Measurements from ENCODE around the gene TAF1C. TPM values are rescaled to one million over a fixed set of nuclear protein-coding genes. Genes with fewer than 3 reads are reported as not detected.

Gene TAF1C
- total RNA-seq, 4 donors from 2014 or later, result 23.9 to 43.7 (median 32.1) TPM

DNA sequence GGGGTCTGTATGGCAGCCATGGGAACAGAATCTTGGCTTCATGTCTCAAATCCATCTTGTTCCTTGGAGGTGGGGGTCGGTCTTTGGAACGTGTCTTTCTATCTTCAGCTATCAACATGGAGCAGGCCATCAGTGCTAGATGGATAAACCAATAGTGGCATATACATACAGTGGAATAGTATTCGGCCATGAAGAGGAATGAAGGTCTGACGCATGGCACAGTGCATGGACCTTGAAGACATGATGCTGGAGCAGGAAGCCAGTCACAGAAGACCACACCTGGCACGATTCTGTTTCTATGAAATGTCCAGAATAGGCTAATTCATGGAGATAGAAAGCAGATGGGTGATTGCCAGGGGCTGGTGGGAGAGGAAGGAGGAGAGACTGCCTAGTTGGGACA lies 45.2 kb upstream of the TAF1C start:
- WGBS, 2 donors, result 86 to 87% methylated on average over 5 of the region's 5 CpGs
- intact Hi-C loops (cut with DNase I), result no loop called here
- Histone ChIP-seq H3K27me3 (no peaks in the 10 kb centered on the region), H3K36me3 (no peaks in the 10 kb centered on the region), H3K4me1 (peaks cover 5 to 14% (median 5%) of the 10 kb centered on the region in 3 donors), H3K27ac (no peak overlapping the region), H3K4me3 (no peak overlapping the region), H3K9me3 (no peaks in the 10 kb centered on the region)
- DNase-seq, result no peak
- TF ChIP-seq, protein P1, sequence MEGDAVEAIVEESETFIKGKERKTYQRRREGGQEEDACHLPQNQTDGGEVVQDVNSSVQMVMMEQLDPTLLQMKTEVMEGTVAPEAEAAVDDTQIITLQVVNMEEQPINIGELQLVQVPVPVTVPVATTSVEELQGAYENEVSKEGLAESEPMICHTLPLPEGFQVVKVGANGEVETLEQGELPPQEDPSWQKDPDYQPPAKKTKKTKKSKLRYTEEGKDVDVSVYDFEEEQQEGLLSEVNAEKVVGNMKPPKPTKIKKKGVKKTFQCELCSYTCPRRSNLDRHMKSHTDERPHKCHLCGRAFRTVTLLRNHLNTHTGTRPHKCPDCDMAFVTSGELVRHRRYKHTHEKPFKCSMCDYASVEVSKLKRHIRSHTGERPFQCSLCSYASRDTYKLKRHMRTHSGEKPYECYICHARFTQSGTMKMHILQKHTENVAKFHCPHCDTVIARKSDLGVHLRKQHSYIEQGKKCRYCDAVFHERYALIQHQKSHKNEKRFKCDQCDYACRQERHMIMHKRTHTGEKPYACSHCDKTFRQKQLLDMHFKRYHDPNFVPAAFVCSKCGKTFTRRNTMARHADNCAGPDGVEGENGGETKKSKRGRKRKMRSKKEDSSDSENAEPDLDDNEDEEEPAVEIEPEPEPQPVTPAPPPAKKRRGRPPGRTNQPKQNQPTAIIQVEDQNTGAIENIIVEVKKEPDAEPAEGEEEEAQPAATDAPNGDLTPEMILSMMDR (IDR thresholded peaks at IDR 0.05), result no peak
- TF ChIP-seq POLR2A (IDR thresholded peaks at IDR 0.05), result no peak

DNA sequence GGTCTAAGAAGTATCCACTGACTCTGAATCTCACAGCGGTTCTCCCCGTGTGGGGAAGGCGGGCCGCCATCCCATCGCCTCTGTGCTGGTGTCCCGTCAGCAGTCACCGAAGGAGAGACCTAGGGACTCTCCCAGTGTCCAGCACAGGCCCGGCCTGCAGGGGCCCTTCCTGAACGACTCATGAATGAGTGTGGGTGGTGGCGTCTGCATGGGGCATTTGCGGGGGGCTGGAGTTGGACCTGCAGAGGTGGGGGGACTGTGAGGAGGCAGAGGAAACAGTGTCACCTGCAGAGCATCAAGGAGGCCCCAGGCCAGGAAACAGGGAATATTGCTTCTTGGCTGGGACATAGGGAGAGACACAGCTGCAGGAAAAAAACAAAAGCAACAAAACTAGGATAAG lies 42.6 kb upstream of the TAF1C start:
- Histone ChIP-seq H3K4me1 (peaks cover 5 to 14% (median 5%) of the 10 kb centered on the region in 3 donors), H3K9me3 (no peaks in the 10 kb centered on the region), H3K27ac (no peak overlapping the region), H3K36me3 (no peaks in the 10 kb centered on the region), H3K4me3 (no peak overlapping the region), H3K27me3 (no peaks in the 10 kb centered on the region)
- 83% methylated on average over 1 of the region's 11 CpGs; no CpG with 5 or more reads in 1 of the 2 donors for WGBS, 2 donors
- DNase-seq, result no peak
- TF ChIP-seq, protein P1 (IDR thresholded peaks at IDR 0.05), result no peak
- TF ChIP-seq POLR2A (IDR thresholded peaks at IDR 0.05), result no peak
- intact Hi-C loops (cut with DNase I), result no loop called here

DNA sequence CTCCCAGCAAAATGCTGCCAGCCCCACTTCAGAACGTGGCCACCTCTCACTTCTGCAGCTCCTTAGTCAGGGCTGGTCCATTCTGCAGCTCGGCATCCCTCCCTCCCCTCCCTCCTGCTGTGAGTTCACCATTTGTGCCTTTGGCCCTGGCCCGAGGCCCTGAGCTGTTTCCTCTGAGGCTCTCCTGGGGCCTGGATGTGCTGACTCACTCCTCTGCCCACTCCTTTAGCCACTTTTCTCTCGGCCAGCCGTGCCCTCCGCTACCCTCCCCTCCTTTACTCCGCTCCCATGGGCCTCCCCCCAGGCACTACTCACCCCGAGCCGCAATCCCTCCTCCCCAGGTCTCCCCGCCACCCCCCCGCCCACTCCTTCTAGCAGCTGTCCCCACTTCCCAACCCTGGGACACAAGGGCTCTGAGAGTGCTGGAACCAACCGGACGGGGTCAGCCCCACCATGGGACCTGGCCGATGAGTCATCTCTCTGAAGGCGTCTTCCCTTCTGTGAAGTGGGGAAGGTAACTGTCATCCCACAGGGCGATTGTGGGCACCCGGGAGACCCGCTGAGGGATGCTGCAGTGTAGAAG lies 41.5 kb upstream of the TAF1C start:
- 37 to 45% methylated on average over 9 to 10 of the region's 18 CpGs for WGBS, 2 donors
- TF ChIP-seq POLR2A (IDR thresholded peaks at IDR 0.05), result no peak
- TF ChIP-seq, protein P1 (IDR thresholded peaks at IDR 0.05), result no peak
- H3K36me3 ChIP-seq, result no peaks in the 10 kb centered on the region
- peaks cover 5 to 14% (median 5%) of the 10 kb centered on the region in 3 donors for H3K4me1 ChIP-seq
- no peaks in the 10 kb centered on the region for H3K27me3 ChIP-seq
- no peaks in the 10 kb centered on the region for H3K9me3 ChIP-seq
- peak overlapping the region in 2 of 4 donors; percentile 42 to 44 for H3K27ac ChIP-seq
- peak overlapping the region in 1 of 4 donors; percentile 15 for H3K4me3 ChIP-seq
- intact Hi-C loops (cut with DNase I), result no loop called here
- no peak for DNase-seq

DNA sequence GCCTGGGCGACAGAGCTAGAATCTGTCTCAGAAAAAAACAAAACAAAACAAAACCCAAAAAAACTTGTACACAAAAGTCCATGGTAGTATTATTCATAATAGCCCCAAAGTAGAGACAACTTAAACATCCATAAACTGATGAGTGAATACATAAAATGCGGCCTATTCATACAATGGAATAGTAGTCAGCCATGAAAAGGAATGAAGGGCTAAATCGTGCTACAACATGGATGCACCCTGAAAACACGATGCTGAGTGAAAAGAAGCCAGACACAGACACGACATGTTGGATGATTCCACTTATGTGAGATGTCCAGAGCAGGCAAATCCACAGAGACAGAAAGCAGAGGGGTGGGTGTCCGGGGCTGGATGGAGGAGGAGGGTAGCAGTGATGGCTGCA lies 40.7 kb upstream of the TAF1C start:
- 88 to 89% methylated on average over 6 of the region's 6 CpGs for WGBS, 2 donors
- H3K27ac ChIP-seq, result no peak overlapping the region
- H3K4me1 ChIP-seq, result peaks cover 5 to 14% (median 5%) of the 10 kb centered on the region in 3 donors
- no peak for DNase-seq
- no peak for TF ChIP-seq POLR2A (IDR thresholded peaks at IDR 0.05)
- TF ChIP-seq, protein P1 (IDR thresholded peaks at IDR 0.05), result no peak
- no peak overlapping the region for H3K4me3 ChIP-seq
- H3K9me3 ChIP-seq, result no peaks in the 10 kb centered on the region
- no peaks in the 10 kb centered on the region for H3K27me3 ChIP-seq
- no peaks in the 10 kb centered on the region for H3K36me3 ChIP-seq
- intact Hi-C loops (cut with DNase I), result no loop called here

DNA sequence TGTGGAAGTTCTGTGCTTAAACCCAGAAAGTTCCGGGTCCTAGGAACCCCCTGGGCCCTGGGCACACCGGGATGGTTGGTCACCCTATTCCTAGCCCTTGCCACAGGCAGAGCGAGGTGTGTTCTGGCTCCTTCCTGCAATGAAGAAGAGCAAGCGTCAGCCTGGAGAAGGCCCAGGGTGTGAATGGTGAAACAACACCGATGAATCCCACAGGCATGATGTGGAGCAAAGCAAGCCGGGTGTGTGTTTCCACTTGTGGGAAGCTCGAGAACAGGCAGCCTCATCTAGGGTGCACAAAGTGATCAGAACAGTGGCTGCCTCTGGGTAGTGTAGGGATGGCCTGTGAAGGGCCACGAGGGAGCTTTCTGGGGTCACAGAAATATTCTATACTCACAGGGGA lies 39.2 kb upstream of the TAF1C start:
- no peak for DNase-seq
- intact Hi-C loops (cut with DNase I), result no loop called here
- no peak overlapping the region for H3K4me3 ChIP-seq
- H3K27me3 ChIP-seq, result no peaks in the 10 kb centered on the region
- TF ChIP-seq POLR2A (IDR thresholded peaks at IDR 0.05), result no peak
- TF ChIP-seq, protein P1 (IDR thresholded peaks at IDR 0.05), result no peak
- H3K9me3 ChIP-seq, result no peaks in the 10 kb centered on the region
- peaks cover 5 to 14% (median 5%) of the 10 kb centered on the region in 3 donors for H3K4me1 ChIP-seq
- H3K36me3 ChIP-seq, result no peaks in the 10 kb centered on the region
- WGBS, 2 donors, result 55 to 61% methylated on average over 6 to 7 of the region's 8 CpGs
- no peak overlapping the region for H3K27ac ChIP-seq

All from esophagus squamous epithelium (tissue), 5 donors.